Activated CD4-positive, CD25-positive, alpha-beta regulatory T cell treated with anti-CD3 and anti-CD28 coated beads, Interleukin-2, amount 50 U/mL, for 24 hours (primary cell): Measurements from ENCODE around the gene RHBDF2.
"Not testable (repeated sequence)": the region's sequence is repeated elsewhere in the genome, so short reads cannot be mapped to it uniquely, and the experiment has no call there.

Experiments
- ATAC-seq, 2 donors: fragments of 150-1000 bp; cut with Tn5 transposase; one replicate each; pipeline ENCODE4 v1.10.0; 2021; ENCODE audit warnings: mild to moderate bottlenecking in 1 of 2, moderate library complexity in 1 of 2

Gene RHBDF2

GRCh38 chr17:76524598-76525512, 23.6 kb upstream of the RHBDF2 start:
- ATAC-seq = no peak

- ATAC-seq = peak; percentile 80 to 86
Observed at GRCh38 chr17:76523084-76524037, 22.1 kb upstream of the RHBDF2 start.

GRCh38 chr17:76521683-76522082, 20.5 kb upstream of the RHBDF2 start:
- ATAC-seq = not testable (repeated sequence)

DNA sequence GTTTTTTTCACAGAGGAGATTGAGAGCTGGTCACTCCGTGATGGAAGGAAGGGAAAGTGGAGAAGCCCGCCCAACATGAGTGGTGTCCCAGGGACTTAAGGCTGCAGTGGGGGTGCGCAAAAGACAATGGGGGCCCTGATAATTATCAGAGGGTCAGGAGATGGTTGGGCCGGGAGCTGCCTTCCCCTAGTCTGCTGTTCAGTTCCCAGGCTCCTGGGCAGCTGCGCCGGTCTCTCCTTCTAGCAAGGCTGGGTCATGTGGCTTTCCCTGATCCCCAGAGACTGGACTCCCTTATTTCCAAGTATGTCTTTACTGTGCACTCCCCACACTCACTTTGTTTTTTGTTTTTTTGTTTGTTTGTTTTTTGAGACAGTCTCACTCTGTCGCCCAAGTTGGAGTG, 20.0 kb upstream of the RHBDF2 start:
- ATAC-seq = no peak

DNA sequence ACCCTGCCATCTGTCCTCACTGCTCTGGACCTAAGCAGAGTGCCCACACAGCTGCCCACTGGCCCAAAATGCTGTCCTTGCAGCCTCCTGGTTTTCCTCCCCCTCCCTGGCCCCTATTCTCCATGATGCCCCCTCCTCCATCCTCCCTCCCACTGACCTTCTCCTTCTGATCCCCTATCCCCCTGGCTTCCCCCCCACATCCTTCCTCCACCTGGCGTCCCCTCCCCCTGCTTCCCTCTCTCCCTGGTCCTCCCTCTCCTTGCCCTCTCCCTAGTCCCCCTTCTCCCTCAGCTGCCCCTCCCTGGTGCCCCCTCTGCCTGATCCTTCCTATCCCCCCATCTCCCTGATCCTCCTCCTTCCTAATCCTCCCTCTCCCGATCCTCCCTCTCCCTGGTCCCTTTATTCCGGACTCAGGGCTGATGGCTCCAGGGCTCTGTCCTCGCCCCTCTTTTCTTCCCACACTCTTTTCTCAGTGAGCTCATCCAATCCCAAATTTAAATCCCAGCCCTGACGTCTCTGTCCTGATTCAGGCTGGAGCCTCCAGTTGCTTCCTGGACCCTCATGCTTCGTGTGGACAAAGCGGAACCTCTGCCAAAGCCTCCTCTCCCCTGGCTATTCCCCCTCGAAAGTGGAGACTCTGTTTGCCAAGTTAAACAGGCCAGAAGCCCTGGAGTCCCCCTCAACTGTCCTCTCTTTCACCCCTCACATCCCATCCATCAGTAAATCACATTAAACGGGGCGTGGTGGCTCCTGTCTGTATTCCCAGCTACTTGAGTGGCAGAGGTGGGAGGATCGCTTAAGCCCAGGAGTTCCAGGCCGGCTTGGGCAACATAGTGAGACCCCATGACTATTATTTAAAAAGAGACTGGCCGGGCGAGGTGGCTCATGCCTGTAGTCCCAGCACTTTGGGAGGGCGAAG, 18.1 kb upstream of the RHBDF2 start:
- no peak for ATAC-seq

GRCh38 chr17:76517638-76518038, 16.4 kb upstream of the RHBDF2 start:
- no peak for ATAC-seq

GRCh38 chr17:76515274-76515949, 14.2 kb upstream of the RHBDF2 start:
- ATAC-seq = peak; percentile 92 to 93

- not testable (repeated sequence) for ATAC-seq
Observed at GRCh38 chr17:76514355-76514754, 13.1 kb upstream of the RHBDF2 start.

DNA sequence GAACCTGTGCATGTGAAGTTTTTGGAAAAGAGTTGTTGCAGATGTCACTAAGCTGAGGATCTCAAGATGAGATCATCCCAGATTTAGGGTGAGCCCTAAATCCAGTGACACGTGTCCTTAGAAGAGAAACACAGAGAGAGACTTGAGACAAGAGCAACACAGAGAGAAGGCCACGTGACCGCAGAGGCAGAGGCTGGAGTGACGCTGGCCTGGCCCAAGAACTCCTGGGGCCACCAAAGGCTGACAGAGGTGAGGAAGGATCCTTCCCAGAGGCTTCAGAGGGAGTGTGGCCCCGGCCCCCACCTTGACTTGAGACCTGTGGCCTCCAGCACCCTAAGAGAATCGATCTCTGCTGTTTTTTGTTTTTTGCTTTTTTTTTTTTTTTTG, 12.1 kb upstream of the RHBDF2 start:
- no peak for ATAC-seq

GRCh38 chr17:76512366-76513305, 11.4 kb upstream of the RHBDF2 start:
- ATAC-seq = no peak

GRCh38 chr17:76511668-76512365, 10.6 kb upstream of the RHBDF2 start:
- no peak for ATAC-seq

GRCh38 chr17:76510831-76511244, 9.6 kb upstream of the RHBDF2 start:
- no peak for ATAC-seq

GRCh38 chr17:76508472-76509063, 7.3 kb upstream of the RHBDF2 start:
- not testable (repeated sequence) for ATAC-seq

DNA sequence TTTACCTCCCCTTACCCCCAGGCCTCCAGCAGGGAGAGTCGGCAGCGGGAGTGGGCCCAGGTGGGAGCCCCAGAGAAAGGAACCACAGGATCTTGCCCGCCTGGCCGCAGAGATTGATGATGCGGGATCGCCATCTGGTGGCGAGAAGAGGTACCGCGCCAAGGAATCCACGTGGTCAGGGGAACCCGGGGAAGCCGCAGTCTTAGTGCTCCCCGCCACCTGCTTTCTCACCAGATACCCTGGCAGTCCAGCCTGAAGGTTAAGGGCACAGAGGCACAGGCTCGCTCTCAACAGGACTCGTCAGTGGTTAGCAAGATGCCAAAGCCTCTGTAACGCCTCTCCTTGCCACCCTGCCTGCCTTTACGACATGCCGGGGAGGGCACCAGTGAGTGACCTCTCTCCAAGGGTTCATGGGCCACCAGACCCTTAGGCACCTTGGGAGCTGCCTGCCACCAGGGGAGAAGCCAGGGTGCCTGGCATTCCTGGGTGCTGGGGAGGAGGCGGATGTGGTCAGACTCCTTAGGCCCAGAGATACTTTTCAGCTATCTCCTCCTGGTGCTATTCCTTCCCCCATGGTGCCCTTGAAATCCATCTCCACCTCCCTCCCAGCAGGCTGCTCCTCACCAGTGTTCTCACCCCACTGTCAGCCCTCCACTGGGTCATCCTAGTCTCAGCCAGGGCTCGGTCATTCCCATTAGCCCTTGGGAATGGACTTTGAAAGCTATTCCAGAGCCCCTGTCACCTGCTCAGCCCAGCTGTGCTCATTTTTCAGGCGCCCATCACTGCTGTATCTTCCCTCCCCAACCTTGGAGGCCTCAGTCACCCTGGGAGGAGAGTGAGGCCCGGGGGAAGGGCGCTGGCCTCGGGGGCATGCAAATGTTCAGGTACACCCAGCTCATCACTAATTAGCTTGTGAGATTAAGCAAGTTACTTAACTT, 5.5 kb upstream of the RHBDF2 start:
- peak; percentile 84 to 89 for ATAC-seq

DNA sequence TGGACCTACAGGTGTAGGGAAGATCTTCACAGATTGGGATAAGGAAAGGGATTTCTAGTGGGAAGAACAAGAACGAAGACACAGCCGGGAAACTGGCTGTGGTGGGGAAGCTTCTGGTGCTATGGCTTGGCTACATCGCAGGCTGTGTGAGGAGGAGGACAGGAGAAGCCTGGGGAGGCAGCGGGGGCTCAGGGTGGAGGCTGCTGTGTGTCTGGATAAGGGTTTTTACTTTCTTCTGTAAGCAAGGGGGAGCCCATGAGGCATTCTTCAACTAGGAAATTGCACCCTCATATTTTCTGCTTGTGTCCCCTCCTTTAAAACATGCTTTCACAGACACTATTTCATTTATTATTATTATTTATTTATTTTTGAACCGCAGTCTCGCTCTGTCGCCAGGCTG, 2.9 kb upstream of the RHBDF2 start:
- ATAC-seq = no peak

DNA sequence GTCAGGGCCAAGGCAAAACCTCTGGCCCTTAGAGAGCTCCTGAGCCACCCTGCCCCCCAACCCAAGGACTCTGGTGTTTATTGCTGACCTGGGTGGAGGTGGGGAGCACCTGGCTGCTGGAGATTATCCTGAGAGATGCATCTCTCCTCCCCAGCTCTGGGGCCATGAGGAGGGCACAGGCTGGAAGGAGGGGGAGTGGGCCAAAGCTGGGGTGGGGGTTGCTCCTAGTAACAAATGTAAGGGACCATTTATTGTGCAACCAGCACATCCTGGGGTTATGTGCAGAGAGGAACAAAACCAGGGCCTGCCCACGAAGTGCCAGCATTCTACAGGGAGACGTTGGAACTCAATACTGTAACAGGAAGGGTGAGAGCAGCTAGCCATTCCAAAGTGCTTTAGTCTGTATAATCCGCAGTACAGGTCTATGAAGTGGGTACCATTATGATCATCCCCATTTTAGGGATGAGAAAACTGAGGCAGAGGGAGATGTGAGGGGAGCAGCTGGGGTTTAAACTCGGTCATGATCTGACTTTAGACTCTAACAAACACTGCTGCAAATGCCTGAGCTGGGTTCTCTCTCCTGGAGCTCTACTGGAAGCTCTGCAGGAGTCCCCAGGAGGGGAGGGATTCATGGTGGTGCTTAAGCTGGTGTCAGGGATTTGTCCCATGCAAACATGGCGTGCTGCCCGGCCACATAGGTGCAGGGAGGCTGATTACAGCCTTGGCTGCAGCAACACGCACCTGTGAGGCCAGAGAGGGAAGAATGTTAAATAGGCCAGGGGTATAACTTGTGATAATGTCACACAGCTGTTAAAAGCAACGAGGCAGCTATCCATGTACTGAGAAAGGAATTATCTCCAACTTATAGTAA, 1.4 kb upstream of the RHBDF2 start:
- no peak for ATAC-seq

GRCh38 chr17:76501827-76502307, 644 bp upstream of the RHBDF2 start:
- ATAC-seq = no peak
